Measurements from ENCODE around the gene ENDOV.
A peak's percentile ranks its signal among the peaks of the same experiment; 100 is the strongest.

The ENDOV gene

GRCh38 chr17:80414803-80415625, at the start of gene ENDOV:
TSS of gene ENDOV (plus strand) at chr17:80415167. CDS start at chr17:80415195, 28 bp downstream.
- peak; percentile 95 for DNase-seq

GRCh38 chr17:80365983-80366382, 49.0 kb upstream of the ENDOV start:
- DNase-seq = no peak

- no peak for DNase-seq
These were observed 47.5 kb upstream of the ENDOV start for GRCh38 chr17:80367503-80367902.

GRCh38 chr17:80371196-80371595, 43.8 kb upstream of the ENDOV start:
- no peak for DNase-seq

GRCh38 chr17:80372456-80372855, 42.5 kb upstream of the ENDOV start:
- no peak for DNase-seq

GRCh38 chr17:80372922-80373570, 41.9 kb upstream of the ENDOV start:
- DNase-seq = no peak

- no peak for DNase-seq
These were observed 40.8 kb upstream of the ENDOV start for GRCh38 chr17:80374039-80374731.

GRCh38 chr17:80374732-80375585, 40.0 kb upstream of the ENDOV start:
- no peak for DNase-seq

GRCh38 chr17:80376531-80376930, 38.4 kb upstream of the ENDOV start:
- DNase-seq = no peak

GRCh38 chr17:80377798-80378197, 37.2 kb upstream of the ENDOV start:
- DNase-seq = no peak

GRCh38 chr17:80379348-80379747, 35.6 kb upstream of the ENDOV start:
- no peak for DNase-seq

GRCh38 chr17:80380068-80380467, 34.9 kb upstream of the ENDOV start:
- no peak for DNase-seq

- no peak for DNase-seq
These were observed 34.4 kb upstream of the ENDOV start for GRCh38 chr17:80380555-80381002.

GRCh38 chr17:80381416-80381923, 33.5 kb upstream of the ENDOV start:
- no peak for DNase-seq

- no peak for DNase-seq
These were observed 32.5 kb upstream of the ENDOV start for GRCh38 chr17:80382446-80382845.

- no peak for DNase-seq
These were observed 32.0 kb upstream of the ENDOV start for GRCh38 chr17:80382956-80383355.

- DNase-seq = no peak
These were observed 30.6 kb upstream of the ENDOV start for GRCh38 chr17:80384078-80384960.

- no peak for DNase-seq
These were observed 29.9 kb upstream of the ENDOV start for GRCh38 chr17:80385046-80385445.

- no peak for DNase-seq
These were observed 28.6 kb upstream of the ENDOV start for GRCh38 chr17:80386341-80386740.

- DNase-seq = no peak
These were observed 27.9 kb upstream of the ENDOV start for GRCh38 chr17:80387071-80387470.

GRCh38 chr17:80388175-80388574, 26.8 kb upstream of the ENDOV start:
- DNase-seq = no peak
